ENCODE results near the gene AP3B1. TPM values are rescaled to one million over a fixed set of nuclear protein-coding genes. Genes with fewer than 3 reads are reported as not detected.

The AP3B1 gene
- total RNA-seq, 1 experiment from 2014 or later: 50.3 TPM

- TF ChIP-seq, protein P1, sequence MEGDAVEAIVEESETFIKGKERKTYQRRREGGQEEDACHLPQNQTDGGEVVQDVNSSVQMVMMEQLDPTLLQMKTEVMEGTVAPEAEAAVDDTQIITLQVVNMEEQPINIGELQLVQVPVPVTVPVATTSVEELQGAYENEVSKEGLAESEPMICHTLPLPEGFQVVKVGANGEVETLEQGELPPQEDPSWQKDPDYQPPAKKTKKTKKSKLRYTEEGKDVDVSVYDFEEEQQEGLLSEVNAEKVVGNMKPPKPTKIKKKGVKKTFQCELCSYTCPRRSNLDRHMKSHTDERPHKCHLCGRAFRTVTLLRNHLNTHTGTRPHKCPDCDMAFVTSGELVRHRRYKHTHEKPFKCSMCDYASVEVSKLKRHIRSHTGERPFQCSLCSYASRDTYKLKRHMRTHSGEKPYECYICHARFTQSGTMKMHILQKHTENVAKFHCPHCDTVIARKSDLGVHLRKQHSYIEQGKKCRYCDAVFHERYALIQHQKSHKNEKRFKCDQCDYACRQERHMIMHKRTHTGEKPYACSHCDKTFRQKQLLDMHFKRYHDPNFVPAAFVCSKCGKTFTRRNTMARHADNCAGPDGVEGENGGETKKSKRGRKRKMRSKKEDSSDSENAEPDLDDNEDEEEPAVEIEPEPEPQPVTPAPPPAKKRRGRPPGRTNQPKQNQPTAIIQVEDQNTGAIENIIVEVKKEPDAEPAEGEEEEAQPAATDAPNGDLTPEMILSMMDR (IDR thresholded peaks at IDR 0.05): no peak
- no peak for TF ChIP-seq JAZF1 (CRISPR knock-in tag; IDR thresholded peaks at IDR 0.05)
- no peak for TF ChIP-seq SMAD4 (CRISPR knock-in tag; IDR thresholded peaks at IDR 0.05)
- TF ChIP-seq NFATC4 (CRISPR knock-in tag; IDR thresholded peaks at IDR 0.05): no peak
- TF ChIP-seq MXD4 (CRISPR knock-in tag; IDR thresholded peaks at IDR 0.05; ENCODE audit: borderline replicate concordance): no peak
- no peak for TF ChIP-seq ZNF671 (CRISPR knock-in tag; IDR thresholded peaks at IDR 0.05)
- no peak for TF ChIP-seq ZNF232 (CRISPR knock-in tag; IDR thresholded peaks at IDR 0.05)
- no peak for TF ChIP-seq FOXK1 (CRISPR knock-in tag; IDR thresholded peaks at IDR 0.05)
- TF ChIP-seq ESRRA (CRISPR knock-in tag; IDR thresholded peaks at IDR 0.05; ENCODE audit: borderline replicate concordance): no peak
Measured at GRCh38 chr5:77987988-77988387, 306.5 kb downstream of the AP3B1 start (continued).

- ChIA-PET POLR2A (no interaction called here), CTCF (interaction anchor here (0.9 to 1.1 kb wide), 2 partner anchors 14 to 427 kb away, joined by 3 read pairs; no protein-coding TSS in a partner anchor)
- Mint-ChIP-seq H3K4me3 (no peak overlapping the region), H3K36me3 (no peaks in the 10 kb centered on the region), H3K27ac (no peak overlapping the region), H3K4me1 (peaks cover 63% of the 10 kb centered on the region), H3K9me3 (no peaks in the 10 kb centered on the region), H3K27me3 (ENCODE audit: low read depth) (peaks cover 22% of the 10 kb centered on the region)
- no peak; the same call in 1 of the 2 replicates for ATAC-seq
- DNase-seq (ENCODE audit: low spot score): no peak
- TF ChIP-seq, protein P2, sequence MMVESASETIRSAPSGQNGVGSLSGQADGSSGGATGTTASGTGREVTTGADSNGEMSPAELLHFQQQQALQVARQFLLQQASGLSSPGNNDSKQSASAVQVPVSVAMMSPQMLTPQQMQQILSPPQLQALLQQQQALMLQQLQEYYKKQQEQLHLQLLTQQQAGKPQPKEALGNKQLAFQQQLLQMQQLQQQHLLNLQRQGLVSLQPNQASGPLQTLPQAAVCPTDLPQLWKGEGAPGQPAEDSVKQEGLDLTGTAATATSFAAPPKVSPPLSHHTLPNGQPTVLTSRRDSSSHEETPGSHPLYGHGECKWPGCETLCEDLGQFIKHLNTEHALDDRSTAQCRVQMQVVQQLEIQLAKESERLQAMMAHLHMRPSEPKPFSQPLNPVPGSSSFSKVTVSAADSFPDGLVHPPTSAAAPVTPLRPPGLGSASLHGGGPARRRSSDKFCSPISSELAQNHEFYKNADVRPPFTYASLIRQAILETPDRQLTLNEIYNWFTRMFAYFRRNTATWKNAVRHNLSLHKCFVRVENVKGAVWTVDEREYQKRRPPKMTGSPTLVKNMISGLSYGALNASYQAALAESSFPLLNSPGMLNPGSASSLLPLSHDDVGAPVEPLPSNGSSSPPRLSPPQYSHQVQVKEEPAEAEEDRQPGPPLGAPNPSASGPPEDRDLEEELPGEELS (CRISPR knock-in tag; IDR thresholded peaks at IDR 0.05): no peak
- no peak for TF ChIP-seq TP53 (CRISPR knock-in tag; IDR thresholded peaks at IDR 0.05)
- TF ChIP-seq USF1 (CRISPR knock-in tag; IDR thresholded peaks at IDR 0.05): no peak
- TF ChIP-seq ZNF138 (CRISPR knock-in tag; conservative IDR thresholded peaks at IDR 0.05): no peak
- no peak for TF ChIP-seq ZNF317 (CRISPR knock-in tag; IDR thresholded peaks at IDR 0.05; ENCODE audit: borderline replicate concordance, low read depth)
- no peak for TF ChIP-seq STAT6 (CRISPR knock-in tag; conservative IDR thresholded peaks at IDR 0.05; ENCODE audit: low read depth)
- TF ChIP-seq, protein P3, sequence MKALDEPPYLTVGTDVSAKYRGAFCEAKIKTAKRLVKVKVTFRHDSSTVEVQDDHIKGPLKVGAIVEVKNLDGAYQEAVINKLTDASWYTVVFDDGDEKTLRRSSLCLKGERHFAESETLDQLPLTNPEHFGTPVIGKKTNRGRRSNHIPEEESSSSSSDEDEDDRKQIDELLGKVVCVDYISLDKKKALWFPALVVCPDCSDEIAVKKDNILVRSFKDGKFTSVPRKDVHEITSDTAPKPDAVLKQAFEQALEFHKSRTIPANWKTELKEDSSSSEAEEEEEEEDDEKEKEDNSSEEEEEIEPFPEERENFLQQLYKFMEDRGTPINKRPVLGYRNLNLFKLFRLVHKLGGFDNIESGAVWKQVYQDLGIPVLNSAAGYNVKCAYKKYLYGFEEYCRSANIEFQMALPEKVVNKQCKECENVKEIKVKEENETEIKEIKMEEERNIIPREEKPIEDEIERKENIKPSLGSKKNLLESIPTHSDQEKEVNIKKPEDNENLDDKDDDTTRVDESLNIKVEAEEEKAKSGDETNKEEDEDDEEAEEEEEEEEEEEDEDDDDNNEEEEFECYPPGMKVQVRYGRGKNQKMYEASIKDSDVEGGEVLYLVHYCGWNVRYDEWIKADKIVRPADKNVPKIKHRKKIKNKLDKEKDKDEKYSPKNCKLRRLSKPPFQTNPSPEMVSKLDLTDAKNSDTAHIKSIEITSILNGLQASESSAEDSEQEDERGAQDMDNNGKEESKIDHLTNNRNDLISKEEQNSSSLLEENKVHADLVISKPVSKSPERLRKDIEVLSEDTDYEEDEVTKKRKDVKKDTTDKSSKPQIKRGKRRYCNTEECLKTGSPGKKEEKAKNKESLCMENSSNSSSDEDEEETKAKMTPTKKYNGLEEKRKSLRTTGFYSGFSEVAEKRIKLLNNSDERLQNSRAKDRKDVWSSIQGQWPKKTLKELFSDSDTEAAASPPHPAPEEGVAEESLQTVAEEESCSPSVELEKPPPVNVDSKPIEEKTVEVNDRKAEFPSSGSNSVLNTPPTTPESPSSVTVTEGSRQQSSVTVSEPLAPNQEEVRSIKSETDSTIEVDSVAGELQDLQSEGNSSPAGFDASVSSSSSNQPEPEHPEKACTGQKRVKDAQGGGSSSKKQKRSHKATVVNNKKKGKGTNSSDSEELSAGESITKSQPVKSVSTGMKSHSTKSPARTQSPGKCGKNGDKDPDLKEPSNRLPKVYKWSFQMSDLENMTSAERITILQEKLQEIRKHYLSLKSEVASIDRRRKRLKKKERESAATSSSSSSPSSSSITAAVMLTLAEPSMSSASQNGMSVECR (CRISPR knock-in tag; IDR thresholded peaks at IDR 0.05; ENCODE audit: borderline replicate concordance): no peak
- no peak for TF ChIP-seq ZNF396 (CRISPR knock-in tag; IDR thresholded peaks at IDR 0.05; ENCODE audit: borderline replicate concordance)
- TF ChIP-seq, protein P4, sequence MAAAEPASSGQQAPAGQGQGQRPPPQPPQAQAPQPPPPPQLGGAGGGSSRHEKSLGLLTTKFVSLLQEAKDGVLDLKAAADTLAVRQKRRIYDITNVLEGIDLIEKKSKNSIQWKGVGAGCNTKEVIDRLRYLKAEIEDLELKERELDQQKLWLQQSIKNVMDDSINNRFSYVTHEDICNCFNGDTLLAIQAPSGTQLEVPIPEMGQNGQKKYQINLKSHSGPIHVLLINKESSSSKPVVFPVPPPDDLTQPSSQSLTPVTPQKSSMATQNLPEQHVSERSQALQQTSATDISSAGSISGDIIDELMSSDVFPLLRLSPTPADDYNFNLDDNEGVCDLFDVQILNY (CRISPR knock-in tag; IDR thresholded peaks at IDR 0.05): no peak
- TF ChIP-seq ATF1 (CRISPR knock-in tag; IDR thresholded peaks at IDR 0.05): no peak
- no peak for TF ChIP-seq CDX4 (CRISPR knock-in tag; IDR thresholded peaks at IDR 0.05; ENCODE audit: borderline replicate concordance)
- no peak for TF ChIP-seq ZNF416 (CRISPR knock-in tag; IDR thresholded peaks at IDR 0.05)
- no peak for TF ChIP-seq PRRX2 (CRISPR knock-in tag; IDR thresholded peaks at IDR 0.05)
- no peak for TF ChIP-seq FOXJ3 (CRISPR knock-in tag; IDR thresholded peaks at IDR 0.05; ENCODE audit: borderline replicate concordance)
- no peak for TF ChIP-seq IRF2 (CRISPR knock-in tag; IDR thresholded peaks at IDR 0.05; ENCODE audit: borderline replicate concordance, low read depth)
- no peak for TF ChIP-seq ZBTB21 (CRISPR knock-in tag; IDR thresholded peaks at IDR 0.05; ENCODE audit: borderline replicate concordance)
Measured at GRCh38 chr5:77987331-77987730, 307.2 kb downstream of the AP3B1 start.
